GM18867 (cell line): ENCODE results near the gene CLP1.

Source experiments
- ATAC-seq: cut with Tn5 transposase; IDR thresholded peaks from one replicate; pipeline ENCODE4 v1.9.1; 2021; ENCODE audit warnings: mild to moderate bottlenecking, moderate library complexity; ENCODE audit not compliant: unreplicated experiment

The CLP1 gene

GRCh38 chr11:57657194-57658022 is at the start of gene CLP1:
CLP1 (plus strand) TSS chr11:57657762; CDS start chr11:57659477, 1,715 bp downstream.
- peak; percentile 99 for ATAC-seq

GRCh38 chr11:57610170-57610569 is 47.4 kb upstream of the CLP1 start:
- ATAC-seq = no peak

- no peak for ATAC-seq
These were observed 43.3 kb upstream of the CLP1 start for GRCh38 chr11:57614234-57614772.

DNA sequence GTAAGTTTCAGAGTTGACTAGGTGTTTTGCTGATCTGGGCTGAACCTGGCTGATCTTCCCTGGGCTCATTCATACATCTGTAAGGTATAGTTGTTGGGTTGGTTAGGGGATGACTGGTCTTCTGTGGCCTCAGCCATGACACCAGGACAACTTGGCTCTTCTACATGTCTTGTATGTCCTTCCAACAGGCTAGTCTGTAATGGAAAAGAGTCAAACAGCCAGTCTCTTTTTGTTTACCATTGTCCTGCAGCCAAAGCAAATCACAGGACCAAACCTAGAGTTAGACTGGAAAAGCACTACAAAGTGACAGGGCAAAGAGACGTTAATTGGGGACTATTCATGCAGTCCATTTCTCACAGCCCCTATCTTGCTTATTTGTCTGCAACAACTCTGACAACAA is 42.3 kb upstream of the CLP1 start:
- no peak for ATAC-seq

GRCh38 chr11:57616595-57616994 is 41.0 kb upstream of the CLP1 start:
- ATAC-seq = no peak

DNA sequence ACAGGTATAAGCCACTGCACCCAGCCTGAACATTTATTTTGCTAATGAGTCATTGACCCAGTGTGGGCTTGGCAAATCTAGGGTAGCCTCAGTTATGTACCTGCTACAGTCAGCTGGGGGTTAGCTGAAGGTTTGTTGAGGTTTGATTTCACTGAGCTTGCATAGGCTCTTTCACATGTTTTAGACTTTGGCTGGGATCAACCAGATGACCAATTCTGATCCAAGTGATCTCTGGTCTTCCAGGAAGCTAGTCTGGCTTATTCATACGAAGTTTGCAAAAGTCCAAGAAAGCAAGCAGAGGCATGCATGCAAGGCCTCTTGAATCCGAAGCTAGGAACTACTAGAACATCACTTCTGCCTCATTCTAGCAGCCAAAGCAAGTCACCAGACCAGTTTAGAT is 39.1 kb upstream of the CLP1 start:
- ATAC-seq = no peak

DNA sequence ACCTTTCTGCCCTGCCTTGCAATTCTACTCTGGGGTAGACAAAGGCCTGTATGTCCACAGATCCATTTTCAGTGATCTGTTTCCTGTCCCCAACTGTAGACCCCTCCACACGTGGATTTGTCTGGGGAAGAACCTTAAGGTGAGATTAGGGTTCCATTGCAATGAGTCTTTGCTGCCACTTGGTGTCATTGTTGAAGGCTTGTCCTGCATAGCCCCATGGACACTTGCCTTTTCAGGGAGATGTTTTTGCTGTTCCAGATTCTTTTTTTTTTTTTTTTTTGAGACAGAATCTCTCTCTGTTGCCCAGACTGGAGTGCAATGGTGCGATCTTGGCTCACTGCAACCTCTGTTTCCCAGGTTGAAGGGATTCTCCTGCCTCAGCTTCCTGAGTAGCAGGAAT is 38.2 kb upstream of the CLP1 start:
- ATAC-seq = no peak

GRCh38 chr11:57620467-57620866 is 37.1 kb upstream of the CLP1 start:
- no peak for ATAC-seq

DNA sequence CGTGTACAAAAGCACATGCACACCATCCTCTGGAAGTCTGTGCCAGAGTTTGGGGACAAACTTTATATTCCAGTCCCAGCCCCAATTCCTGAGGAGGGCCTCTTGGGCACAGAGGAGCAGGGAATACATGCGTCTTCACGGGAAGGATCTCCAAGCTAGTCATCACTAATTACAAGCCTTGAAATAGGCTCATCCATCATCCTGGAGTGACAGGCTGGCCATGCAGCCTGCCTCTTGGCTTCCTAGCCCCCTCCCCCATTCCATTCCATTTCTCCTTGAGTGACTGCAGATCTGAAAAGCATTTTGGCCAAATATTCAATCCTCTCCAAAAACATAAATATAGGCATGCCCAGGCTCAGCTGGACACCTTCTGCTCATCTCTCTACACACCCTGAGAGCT is 35.3 kb upstream of the CLP1 start:
- no peak for ATAC-seq

DNA sequence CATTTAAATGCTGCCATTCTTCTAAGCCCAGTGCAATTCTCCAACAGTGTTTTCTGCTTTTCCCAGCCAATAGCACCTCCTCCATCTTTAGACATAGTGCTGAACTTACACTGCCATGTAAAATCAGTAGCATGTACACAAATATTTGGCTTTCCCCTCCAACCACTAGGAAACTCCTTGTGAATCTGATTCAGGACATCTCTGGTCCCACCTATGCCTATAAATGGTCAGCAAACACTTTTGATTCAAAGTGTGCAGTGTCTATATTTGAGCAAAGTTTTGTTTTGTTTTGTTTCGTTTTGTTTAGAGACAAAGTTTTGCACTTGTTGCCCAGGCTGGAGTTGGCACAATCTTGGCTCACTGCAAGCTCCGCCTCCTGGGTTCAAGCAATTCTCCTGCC is 32.7 kb upstream of the CLP1 start:
- ATAC-seq = no peak

DNA sequence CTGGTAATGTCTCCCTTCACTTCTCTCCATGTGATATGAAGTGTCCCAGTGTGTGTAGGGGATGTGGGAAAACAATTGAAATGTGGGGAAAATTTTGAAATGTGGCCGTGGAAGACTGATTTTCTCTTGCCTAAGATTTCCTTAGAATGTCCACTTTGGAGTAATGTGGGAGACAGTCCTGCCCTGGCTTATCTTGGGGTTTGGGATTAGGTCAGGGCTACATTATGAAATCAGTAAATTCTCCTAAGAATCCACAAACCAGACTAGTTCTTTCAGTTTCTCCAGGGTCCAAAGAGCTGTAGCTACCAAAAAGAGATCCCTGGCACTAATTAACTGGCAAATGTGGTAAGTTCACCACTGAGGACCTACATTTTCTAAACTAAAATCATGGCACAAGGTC is 30.7 kb upstream of the CLP1 start:
- ATAC-seq = no peak

- no peak for ATAC-seq
These were observed 27.4 kb upstream of the CLP1 start for GRCh38 chr11:57630171-57630570.

DNA sequence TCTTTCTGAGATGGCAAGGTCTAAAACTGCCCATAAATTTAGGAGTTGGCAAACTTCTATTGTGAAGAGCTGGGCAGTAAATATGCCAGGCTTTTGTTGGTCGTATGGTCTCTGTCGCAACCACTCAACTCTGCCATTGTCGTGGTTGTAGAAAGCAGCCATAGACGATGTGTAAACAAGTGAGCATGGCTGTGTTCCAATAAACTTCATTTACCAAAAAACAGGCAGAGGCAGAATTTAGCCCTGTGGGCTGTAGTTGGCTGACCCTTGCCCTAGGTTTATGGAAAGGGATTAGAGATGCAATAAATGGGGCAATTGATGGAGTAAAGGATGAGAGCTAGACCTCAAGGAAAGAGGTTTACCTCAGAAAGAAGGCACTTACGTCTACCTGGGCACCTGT is 25.4 kb upstream of the CLP1 start:
- no peak for ATAC-seq

- no peak for ATAC-seq
These were observed 24.0 kb upstream of the CLP1 start for GRCh38 chr11:57633394-57634070.

DNA sequence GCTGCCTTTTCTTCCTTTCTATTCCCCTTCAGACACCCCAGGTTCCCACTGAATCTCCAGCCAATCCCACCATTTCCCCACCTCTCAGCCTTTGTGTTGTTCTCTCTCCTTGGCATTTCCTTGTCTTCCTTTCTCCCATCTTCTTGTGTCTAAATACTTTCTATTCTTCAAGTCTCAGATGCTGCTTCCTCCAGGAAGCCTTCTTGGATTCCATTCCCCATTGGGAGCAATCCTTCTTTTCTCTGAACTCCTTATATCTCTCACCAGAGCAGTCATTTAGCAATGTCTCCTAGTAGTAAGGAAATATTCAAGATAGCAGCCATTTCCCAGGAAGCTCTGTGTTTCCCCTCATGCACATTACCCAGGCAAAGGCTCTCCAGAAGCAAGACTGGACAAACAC is 23.3 kb upstream of the CLP1 start:
- ATAC-seq = no peak

DNA sequence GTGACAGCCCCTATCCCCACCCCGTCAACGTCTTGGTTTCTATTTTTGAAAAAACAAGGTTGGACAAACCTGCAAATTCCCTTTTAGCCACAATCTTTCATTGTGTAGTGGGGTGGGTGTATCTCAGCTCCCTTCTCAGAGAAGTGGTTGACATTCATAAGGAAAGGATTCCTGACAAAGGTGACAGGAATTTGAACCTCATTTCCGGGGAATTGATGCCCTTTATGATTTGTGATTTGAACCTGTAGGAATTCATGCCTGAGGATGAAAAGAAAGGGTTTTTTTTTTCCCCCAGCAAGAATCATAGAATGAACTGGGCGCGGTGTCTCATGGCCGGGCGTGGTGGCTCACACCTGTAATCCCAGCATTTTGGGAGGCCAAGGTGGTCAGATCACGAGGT is 22.3 kb upstream of the CLP1 start:
- no peak for ATAC-seq

- no peak for ATAC-seq
These were observed 19.9 kb upstream of the CLP1 start for GRCh38 chr11:57637626-57638004.

DNA sequence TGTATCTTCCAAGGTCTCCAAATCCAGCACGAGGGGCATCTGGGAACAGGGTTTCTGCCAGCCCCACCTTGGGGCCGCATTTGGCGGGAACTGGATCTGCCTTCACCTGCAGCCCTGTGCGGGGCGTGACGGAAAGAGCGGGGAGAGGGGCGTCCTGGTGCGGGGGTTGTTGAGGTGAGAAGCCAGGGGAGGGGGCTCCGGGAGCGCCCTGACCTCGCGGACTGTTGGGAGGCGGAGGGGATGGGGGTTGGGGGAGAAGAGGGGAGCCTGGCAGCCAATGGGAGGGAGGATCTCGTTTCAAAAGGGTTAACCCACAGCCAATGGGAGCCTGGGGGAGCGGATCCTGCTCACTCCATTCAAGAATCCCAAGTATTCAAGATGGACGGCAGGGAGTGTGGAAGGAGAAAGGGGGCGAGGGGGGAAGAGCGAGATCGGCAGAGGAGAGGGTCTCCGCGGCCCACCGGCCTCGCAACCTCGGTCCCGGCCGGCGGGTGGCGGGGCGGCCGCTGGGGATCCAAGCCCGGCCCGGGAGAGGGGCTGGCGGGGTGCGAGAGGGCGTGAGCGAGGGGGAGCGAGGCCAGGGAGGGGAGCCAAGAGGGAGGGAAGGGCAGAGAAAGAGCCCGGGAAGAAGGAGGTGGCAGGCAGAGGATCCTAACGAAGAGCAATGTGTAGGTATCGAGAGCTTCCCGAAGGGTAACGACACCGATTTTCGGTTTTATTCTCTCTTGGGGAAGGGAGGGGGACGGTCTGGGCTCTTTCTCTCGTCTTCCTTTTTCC is 19.4 kb upstream of the CLP1 start:
- ATAC-seq = no peak

DNA sequence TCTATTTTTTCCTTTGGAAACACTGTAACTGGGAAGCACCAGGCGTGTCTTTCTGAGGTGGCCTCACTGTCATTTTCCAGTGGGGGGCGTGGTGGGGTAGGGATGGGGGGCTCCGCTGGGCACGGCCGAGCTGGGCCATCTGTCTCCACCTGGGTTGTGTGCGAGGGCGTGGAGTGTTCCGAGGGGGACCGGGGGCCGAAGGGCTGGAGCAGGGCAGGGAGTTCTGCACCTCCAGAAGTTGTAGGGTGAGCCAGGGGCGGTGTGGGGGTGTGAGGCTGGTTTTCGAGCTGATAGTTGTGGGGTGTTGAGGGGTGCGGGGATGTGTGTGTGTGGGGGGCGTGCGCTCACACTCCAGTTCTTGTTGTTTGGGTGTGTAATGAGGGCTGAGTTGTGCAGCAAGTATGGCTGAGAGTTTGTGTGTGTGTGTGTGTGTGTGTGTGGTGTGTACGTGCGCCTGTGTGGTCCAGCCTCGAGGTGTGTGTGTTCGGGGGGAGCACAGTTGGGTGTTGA is 18.7 kb upstream of the CLP1 start:
- ATAC-seq = no peak

GRCh38 chr11:57639321-57640067 is 18.1 kb upstream of the CLP1 start:
- no peak for ATAC-seq
